IPS DF 6.9 (cell line): ENCODE results near the gene SI.

Experiments used
- DNase-seq: peaks from one replicate; pipeline ENCODE4 v3.0.0-alpha.2; 2013; ENCODE audit warnings: low read depth, low spot score
- H3K27ac ChIP-seq: one replicate; pipeline ENCODE4 v1.5.1; 2013; ENCODE audit warnings: low read length, control low read depth
- H3K27me3 ChIP-seq: 2 replicates; pipeline ENCODE4 v1.6.1; 2013; ENCODE audit warnings: mild to moderate bottlenecking, low read length; ENCODE audit not compliant: control insufficient read depth, insufficient read depth
- H3K36me3 ChIP-seq: 2 replicates; pipeline ENCODE4 v1.6.1; 2013; ENCODE audit warnings: low read length; ENCODE audit not compliant: control insufficient read depth, insufficient read depth
- H3K4me1 ChIP-seq: 2 replicates; pipeline ENCODE4 v1.6.1; 2013; ENCODE audit warnings: low read length; ENCODE audit not compliant: control insufficient read depth, insufficient read depth
- H3K4me3 ChIP-seq: 2 replicates; pipeline ENCODE4 v1.5.1; 2013; ENCODE audit warnings: mild to moderate bottlenecking, low read length
- H3K9me3 ChIP-seq: 2 replicates; pipeline ENCODE4 v1.6.1; 2013; ENCODE audit warnings: low read length, inconsistent platforms; ENCODE audit not compliant: control insufficient read depth, insufficient read depth
- WGBS: extraction: QIAGEN DNeasy Blood & Tissue Kit; methylation state at CpG from one replicate; pipeline ENCODE4 v1.1.7; 2013; ENCODE audit warnings: mixed read lengths, missing lambda C conversion rate; ENCODE audit not compliant: insufficient read length, insufficient coverage; 5-methylcytosine and 5-hydroxymethylcytosine counted together

The SI gene

DNA sequence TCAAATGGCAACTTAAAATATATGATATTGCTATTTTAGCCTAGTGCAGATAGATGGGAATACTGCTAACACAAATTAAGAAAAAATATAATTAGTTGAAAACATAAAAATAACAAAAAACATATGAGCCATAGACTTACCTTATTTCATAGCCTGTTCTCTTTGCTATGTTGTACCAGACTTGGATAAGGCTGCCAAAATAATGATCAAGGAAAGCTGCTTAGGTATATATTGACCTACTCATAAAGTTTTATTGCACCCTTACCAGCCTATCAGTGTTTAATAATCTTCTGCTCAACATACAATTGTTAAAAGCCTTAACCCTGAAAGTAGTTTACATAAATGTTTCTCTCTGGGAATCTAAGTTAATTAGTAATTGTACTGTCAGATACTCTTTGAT lies at the start of gene SI:
SI (minus strand) TSS at position 204 of the 400 bp plus-strand sequence. CDS start 2,484 bp downstream, outside the sequence.
- Histone ChIP-seq H3K27ac (no peak within 1 kb of the TSS), H3K4me1 (no peaks in the 10 kb centered on the region), H3K36me3 (no peaks in the 10 kb centered on the region), H3K9me3 (no peaks in the 10 kb centered on the region), H3K27me3 (no peaks in the 10 kb centered on the region), H3K4me3 (no peak within 1 kb of the TSS)
- DNase-seq = no peak

GRCh38 chr3:165125836-165126235 lies 47.5 kb upstream of the SI start:
- no peaks in the 10 kb centered on the region for H3K27me3 ChIP-seq
- H3K27ac ChIP-seq = no peak overlapping the region
- no peak for DNase-seq
- H3K9me3 ChIP-seq = no peaks in the 10 kb centered on the region
- H3K36me3 ChIP-seq = no peaks in the 10 kb centered on the region
- no peaks in the 10 kb centered on the region for H3K4me1 ChIP-seq
- no peak overlapping the region for H3K4me3 ChIP-seq

DNA sequence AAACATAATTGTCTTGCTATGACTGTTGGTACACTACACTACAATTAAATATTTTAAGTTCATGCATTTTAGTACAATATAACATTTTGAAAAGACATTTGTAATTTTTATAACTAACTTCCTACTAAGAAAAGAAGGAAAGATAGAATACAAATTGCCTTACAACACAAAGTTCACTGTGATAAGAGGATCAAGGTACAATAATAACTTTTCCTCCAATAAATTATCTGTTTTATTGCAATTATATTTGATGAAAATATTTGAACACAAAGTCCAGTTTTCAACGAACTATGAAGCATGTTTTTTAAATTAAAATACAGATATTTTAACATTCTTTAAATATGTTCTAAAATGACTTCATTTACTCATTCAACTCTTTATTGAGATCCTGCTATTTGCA lies 33.1 kb upstream of the SI start:
- DNase-seq = no peak
- H3K27me3 ChIP-seq = no peaks in the 10 kb centered on the region
- H3K4me3 ChIP-seq = no peak overlapping the region
- WGBS = no CpG with 5 or more reads among the region's 1 CpG
- no peak overlapping the region for H3K27ac ChIP-seq
- H3K9me3 ChIP-seq = no peaks in the 10 kb centered on the region
- no peaks in the 10 kb centered on the region for H3K36me3 ChIP-seq
- no peaks in the 10 kb centered on the region for H3K4me1 ChIP-seq

DNA sequence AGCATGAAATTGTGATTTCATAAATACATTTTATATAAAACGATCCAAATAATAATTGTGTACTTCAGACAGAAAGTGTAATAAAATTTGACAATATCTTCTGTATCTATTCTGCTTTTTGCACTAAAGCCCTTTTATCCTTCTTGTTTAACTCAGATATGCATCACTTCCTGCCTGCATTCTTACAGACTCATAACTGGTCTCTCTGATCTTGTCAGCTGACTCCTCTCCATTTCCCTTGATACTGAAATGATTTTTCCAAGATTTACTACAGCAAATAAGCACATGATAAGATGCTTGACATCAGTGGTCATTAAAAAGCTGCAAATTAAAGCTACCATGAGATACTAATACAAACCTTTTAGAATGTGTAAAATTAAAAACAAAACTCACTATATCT lies 25.3 kb upstream of the SI start:
- Histone ChIP-seq H3K4me3 (no peak overlapping the region), H3K9me3 (no peaks in the 10 kb centered on the region), H3K4me1 (no peaks in the 10 kb centered on the region), H3K27me3 (no peaks in the 10 kb centered on the region), H3K36me3 (no peaks in the 10 kb centered on the region), H3K27ac (no peak overlapping the region)
- WGBS = no CpG with 5 or more reads among the region's 1 CpG
- no peak for DNase-seq

GRCh38 chr3:165082650-165083049 lies 4.4 kb upstream of the SI start:
- no peak for DNase-seq
- no peak overlapping the region for H3K27ac ChIP-seq
- H3K4me1 ChIP-seq = no peaks in the 10 kb centered on the region
- H3K9me3 ChIP-seq = no peaks in the 10 kb centered on the region
- H3K4me3 ChIP-seq = no peak overlapping the region
- no peaks in the 10 kb centered on the region for H3K36me3 ChIP-seq
- no peaks in the 10 kb centered on the region for H3K27me3 ChIP-seq

GRCh38 chr3:165081183-165081582 lies 2.9 kb upstream of the SI start:
- H3K36me3 ChIP-seq = no peaks in the 10 kb centered on the region
- DNase-seq = no peak
- no peak overlapping the region for H3K4me3 ChIP-seq
- WGBS = no CpG with 5 or more reads among the region's 1 CpG
- H3K27me3 ChIP-seq = no peaks in the 10 kb centered on the region
- H3K27ac ChIP-seq = no peak overlapping the region
- no peaks in the 10 kb centered on the region for H3K4me1 ChIP-seq
- no peaks in the 10 kb centered on the region for H3K9me3 ChIP-seq

- DNase-seq = no peak
- WGBS = no CpG with 5 or more reads among the region's 1 CpG
- no peak overlapping the region for H3K4me3 ChIP-seq
- H3K36me3 ChIP-seq = no peaks in the 10 kb centered on the region
- no peak overlapping the region for H3K27ac ChIP-seq
- H3K27me3 ChIP-seq = no peaks in the 10 kb centered on the region
- no peaks in the 10 kb centered on the region for H3K4me1 ChIP-seq
- no peaks in the 10 kb centered on the region for H3K9me3 ChIP-seq
Measured at GRCh38 chr3:165075695-165076094, 2.6 kb downstream of the SI start.

DNA sequence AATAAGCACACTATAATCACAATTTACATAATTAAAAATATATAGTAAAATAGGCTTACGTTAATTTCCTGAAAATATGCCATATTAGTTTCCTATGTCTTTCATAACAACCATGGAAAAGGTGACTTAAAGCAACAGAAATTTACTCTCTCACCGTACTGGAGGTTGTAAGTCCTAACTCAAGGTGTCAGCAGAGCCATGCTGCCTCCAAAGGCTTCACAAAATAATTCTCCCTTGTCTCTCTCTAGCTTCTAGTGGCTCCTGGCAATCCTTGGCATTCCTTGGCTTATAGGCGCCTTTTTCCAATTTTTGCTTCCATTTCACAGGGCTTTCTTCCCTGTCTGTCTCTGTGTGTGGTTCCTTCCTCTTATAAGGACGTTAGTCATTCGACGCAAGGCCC lies 7.6 kb downstream of the SI start:
- Histone ChIP-seq H3K36me3 (no peaks in the 10 kb centered on the region), H3K27me3 (no peaks in the 10 kb centered on the region), H3K27ac (no peak overlapping the region), H3K9me3 (no peaks in the 10 kb centered on the region), H3K4me1 (no peaks in the 10 kb centered on the region), H3K4me3 (no peak overlapping the region)
- WGBS = no CpG with 5 or more reads among the region's 6 CpGs
- DNase-seq = no peak

GRCh38 chr3:165056510-165056909 lies 21.8 kb downstream of the SI start:
- no CpG with 5 or more reads among the region's 2 CpGs for WGBS
- no peaks in the 10 kb centered on the region for H3K4me1 ChIP-seq
- no peak for DNase-seq
- H3K9me3 ChIP-seq = no peaks in the 10 kb centered on the region
- H3K27ac ChIP-seq = no peak overlapping the region
- H3K4me3 ChIP-seq = no peak overlapping the region
- H3K27me3 ChIP-seq = no peaks in the 10 kb centered on the region
- no peaks in the 10 kb centered on the region for H3K36me3 ChIP-seq

DNA sequence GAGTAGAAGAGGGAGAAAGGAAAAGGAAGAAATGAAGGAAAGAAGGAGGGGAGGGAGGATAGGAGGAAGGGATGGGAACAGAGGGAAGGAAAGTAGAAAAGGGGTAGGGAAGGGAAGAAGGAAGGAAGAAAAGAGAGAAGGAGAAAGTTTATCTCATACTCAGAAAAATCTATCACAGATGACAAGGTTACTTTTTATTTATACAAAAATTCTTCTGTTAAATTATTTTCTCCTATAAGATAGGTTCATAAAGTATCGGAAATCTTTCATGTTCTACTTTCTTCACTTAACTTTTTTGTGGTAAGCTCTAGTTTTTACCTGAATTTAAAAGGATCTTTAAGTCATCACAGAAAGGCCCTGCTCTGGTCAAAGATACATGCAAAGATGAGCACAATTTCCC lies 38.1 kb downstream of the SI start:
- H3K27ac ChIP-seq = no peak overlapping the region
- DNase-seq = no peak
- no peaks in the 10 kb centered on the region for H3K36me3 ChIP-seq
- H3K4me3 ChIP-seq = no peak overlapping the region
- H3K27me3 ChIP-seq = no peaks in the 10 kb centered on the region
- H3K4me1 ChIP-seq = no peaks in the 10 kb centered on the region
- no peaks in the 10 kb centered on the region for H3K9me3 ChIP-seq
- no CpG with 5 or more reads among the region's 1 CpG for WGBS

GRCh38 chr3:165011557-165011956 lies 66.7 kb downstream of the SI start:
- H3K27me3 ChIP-seq = no peaks in the 10 kb centered on the region
- no peaks in the 10 kb centered on the region for H3K4me1 ChIP-seq
- H3K27ac ChIP-seq = no peak overlapping the region
- no peak overlapping the region for H3K4me3 ChIP-seq
- DNase-seq = no peak
- no peaks in the 10 kb centered on the region for H3K36me3 ChIP-seq
- no peaks in the 10 kb centered on the region for H3K9me3 ChIP-seq
- WGBS = no CpG with 5 or more reads among the region's 3 CpGs
